Hepatocyte (in vitro differentiated cells): ENCODE data around the gene ADCK2. TPM values are rescaled to one million over a fixed set of nuclear protein-coding genes. Genes with fewer than 3 reads are reported as not detected.
"Not testable (repeated sequence)": the region's sequence is repeated elsewhere in the genome, so short reads cannot be mapped to it uniquely, and the experiment has no call there.

Experiments
- DNase-seq: peaks from one replicate; pipeline ENCODE4 v3.0.0-alpha.2; 2016; ENCODE audit warnings: low spot score
- H2AFZ ChIP-seq: fragments of 200-600 bp; sonication (generic); 2 replicates; pipeline ENCODE4 v1.6.0; 2016; ENCODE audit warnings: antibody characterized with exemption, mild to moderate bottlenecking
- H3K27ac ChIP-seq: fragments of 200-600 bp; sonication (generic); 2 replicates; pipeline ENCODE4 v1.5.1; 2016; ENCODE audit warnings: mild to moderate bottlenecking
- H3K27me3 ChIP-seq: fragments of 200-600 bp; sonication (generic); 2 replicates; pipeline ENCODE4 v1.6.1; 2016
- H3K36me3 ChIP-seq: fragments of 200-600 bp; sonication (generic); replicated peaks from 2 replicates; pipeline ENCODE4 v1.5.1; 2016; ENCODE audit warnings: low read depth; ENCODE audit not compliant: insufficient read depth
- H3K4me1 ChIP-seq: fragments of 200-600 bp; sonication (generic); 2 replicates; pipeline ENCODE4 v1.5.1; 2016; ENCODE audit warnings: mild to moderate bottlenecking, moderate library complexity; ENCODE audit not compliant: insufficient read depth
- H3K4me2 ChIP-seq: fragments of 200-600 bp; sonication (generic); 2 replicates; pipeline ENCODE4 v1.6.0; 2016
- H3K4me3 ChIP-seq: fragments of 200-600 bp; sonication (generic); 2 replicates; pipeline ENCODE4 v1.5.1; 2016; ENCODE audit warnings: mild to moderate bottlenecking
- H3K79me2 ChIP-seq: fragments of 200-600 bp; sonication (generic); 2 replicates; pipeline ENCODE4 v1.6.0; 2017; ENCODE audit warnings: mild to moderate bottlenecking
- H3K9me2 ChIP-seq: fragments of 200-600 bp; sonication (generic); replicated peaks from 2 replicates; pipeline ENCODE4 v1.6.0; 2017; ENCODE audit warnings: mild to moderate bottlenecking; ENCODE audit not compliant: insufficient read depth
- H3K9me3 ChIP-seq: fragments of 200-600 bp; sonication (generic); 2 replicates; pipeline ENCODE4 v1.5.1; 2016; ENCODE audit warnings: low read depth, mild to moderate bottlenecking
- H4K20me1 ChIP-seq: fragments of 200-600 bp; sonication (generic); 2 replicates; pipeline ENCODE4 v1.6.0; 2016; ENCODE audit warnings: mild to moderate bottlenecking; ENCODE audit not compliant: insufficient read depth, poor library complexity, severe bottlenecking
- EZH2 ChIP-seq: fragments of 200-600 bp; sonication (generic); IDR thresholded peaks from 2 replicates; pipeline ENCODE4 v1.6.1; 2016; ENCODE audit warnings: antibody characterized with exemption, mild to moderate bottlenecking, borderline replicate concordance
- EZH2phosphoT487 ChIP-seq: fragments of 200-600 bp; sonication (generic); IDR thresholded peaks from one replicate; pipeline ENCODE4 v1.6.1; 2018; ENCODE audit warnings: antibody characterized with exemption, mild to moderate bottlenecking, low read depth, moderate library complexity; ENCODE audit not compliant: unreplicated experiment, severe bottlenecking
- WGBS: methylation state at CpG from one replicate; pipeline ENCODE4 v1.1.6; 2016; ENCODE audit warnings: low lambda C conversion rate; ENCODE audit errors: missing lambda C conversion rate; 5-methylcytosine and 5-hydroxymethylcytosine counted together
- polyA plus RNA-seq: library from polyadenylated mRNA; unstranded; fragments of >200 nt; fragmentation: Nextera tagmentation; extraction: Ambion mirVana; gene quantifications from 2 replicates; pipeline ENCODE4 v1.2.1, GENCODE V29; 2016
- total RNA-seq: library from RNA; depleted of rRNA; stranded (reverse); fragments of >200 nt; gene quantifications from 2 replicates; pipeline ENCODE4 v1.2.3, GENCODE V29; 2014
- TF ChIP-seq, protein P1 (sequence below): fragments of 200-600 bp; sonication (generic); IDR thresholded peaks from 2 replicates; pipeline ENCODE4 v1.5.1; 2016; ENCODE audit warnings: antibody characterized with exemption, mild to moderate bottlenecking; ENCODE audit not compliant: poor library complexity

The ADCK2 gene, protein sequence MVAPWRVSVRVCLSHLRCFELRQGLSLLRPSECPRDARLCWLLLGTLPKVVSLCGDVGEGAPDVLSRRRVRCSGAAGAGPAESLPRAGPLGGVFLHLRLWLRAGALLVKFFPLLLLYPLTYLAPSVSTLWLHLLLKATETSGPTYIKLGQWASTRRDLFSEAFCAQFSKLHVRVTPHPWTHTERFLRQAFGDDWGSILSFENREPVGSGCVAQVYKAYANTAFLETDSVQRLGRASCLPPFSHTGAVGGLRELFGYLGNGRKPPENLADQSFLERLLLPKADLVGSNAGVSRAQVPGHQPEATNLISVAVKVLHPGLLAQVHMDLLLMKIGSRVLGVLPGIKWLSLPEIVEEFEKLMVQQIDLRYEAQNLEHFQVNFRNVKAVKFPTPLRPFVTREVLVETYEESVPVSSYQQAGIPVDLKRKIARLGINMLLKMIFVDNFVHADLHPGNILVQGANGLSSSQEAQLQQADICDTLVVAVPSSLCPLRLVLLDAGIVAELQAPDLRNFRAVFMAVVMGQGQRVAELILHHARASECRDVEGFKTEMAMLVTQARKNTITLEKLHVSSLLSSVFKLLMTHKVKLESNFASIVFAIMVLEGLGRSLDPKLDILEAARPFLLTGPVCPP
- total RNA-seq (22.4 and 22.8 TPM in 2 replicates), polyA plus RNA-seq (24.2 and 25.3 TPM in 2 replicates)

DNA sequence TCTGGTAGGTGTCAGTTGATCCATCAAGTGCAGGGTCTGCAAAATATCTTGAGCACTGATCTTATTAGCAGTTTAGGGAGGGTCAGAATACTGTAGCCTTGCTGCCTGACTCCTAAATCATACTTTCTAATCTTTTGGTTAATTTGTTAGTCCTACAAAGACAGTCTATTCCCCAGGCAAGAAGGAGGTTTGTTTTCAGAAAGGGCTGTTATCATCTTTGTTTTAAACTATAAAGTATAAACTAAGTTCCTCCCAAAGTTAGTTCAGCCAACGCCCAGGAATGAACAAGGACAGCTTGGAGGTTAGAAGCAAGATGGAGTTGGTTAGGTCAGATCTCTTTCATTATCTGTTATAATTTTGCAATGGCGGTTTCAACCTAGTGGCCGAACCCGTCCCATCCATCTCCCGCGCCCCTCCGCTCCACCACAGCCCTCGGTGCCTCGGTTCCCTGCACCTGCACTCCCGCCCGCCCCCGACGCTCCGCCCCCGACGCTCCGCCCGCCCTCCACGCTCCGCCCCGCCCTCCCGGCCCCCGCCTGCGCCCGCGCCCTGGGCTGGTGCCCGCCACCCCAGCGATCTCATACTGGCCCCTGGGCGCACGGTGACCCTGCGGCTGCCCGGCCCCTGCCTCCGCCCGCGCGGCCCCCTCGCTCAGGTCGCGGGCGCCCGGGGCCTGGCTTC is at the start of gene ADCK2:
ADCK2 (plus strand) TSS at position 564 of the 681 bp plus-strand sequence. CDS start 386 bp downstream, outside the sequence.
- peak within 1 kb of the TSS; percentile 99 for H3K4me2 ChIP-seq
- no peaks in the 10 kb centered on the region for H3K9me2 ChIP-seq
- H3K79me2 ChIP-seq = no peaks in the 10 kb centered on the region
- H2AFZ ChIP-seq = peak within 1 kb of the TSS; percentile 94
- peaks cover 14% of the 10 kb centered on the region for H3K4me1 ChIP-seq
- DNase-seq = peak; percentile 77
- WGBS = 3% methylated on average over 23 of the region's 41 CpGs
- no peaks in the 10 kb centered on the region for H3K27me3 ChIP-seq
- H3K36me3 ChIP-seq = no peaks in the 10 kb centered on the region
- no peaks in the 10 kb centered on the region for H3K9me3 ChIP-seq
- peak within 1 kb of the TSS; percentile 91 for H3K4me3 ChIP-seq
- TF ChIP-seq EZH2phosphoT487 (no peak), EZH2 (no peak)
- TF ChIP-seq, protein P1, sequence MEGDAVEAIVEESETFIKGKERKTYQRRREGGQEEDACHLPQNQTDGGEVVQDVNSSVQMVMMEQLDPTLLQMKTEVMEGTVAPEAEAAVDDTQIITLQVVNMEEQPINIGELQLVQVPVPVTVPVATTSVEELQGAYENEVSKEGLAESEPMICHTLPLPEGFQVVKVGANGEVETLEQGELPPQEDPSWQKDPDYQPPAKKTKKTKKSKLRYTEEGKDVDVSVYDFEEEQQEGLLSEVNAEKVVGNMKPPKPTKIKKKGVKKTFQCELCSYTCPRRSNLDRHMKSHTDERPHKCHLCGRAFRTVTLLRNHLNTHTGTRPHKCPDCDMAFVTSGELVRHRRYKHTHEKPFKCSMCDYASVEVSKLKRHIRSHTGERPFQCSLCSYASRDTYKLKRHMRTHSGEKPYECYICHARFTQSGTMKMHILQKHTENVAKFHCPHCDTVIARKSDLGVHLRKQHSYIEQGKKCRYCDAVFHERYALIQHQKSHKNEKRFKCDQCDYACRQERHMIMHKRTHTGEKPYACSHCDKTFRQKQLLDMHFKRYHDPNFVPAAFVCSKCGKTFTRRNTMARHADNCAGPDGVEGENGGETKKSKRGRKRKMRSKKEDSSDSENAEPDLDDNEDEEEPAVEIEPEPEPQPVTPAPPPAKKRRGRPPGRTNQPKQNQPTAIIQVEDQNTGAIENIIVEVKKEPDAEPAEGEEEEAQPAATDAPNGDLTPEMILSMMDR = no peak
- peak within 1 kb of the TSS; percentile 80 for H3K27ac ChIP-seq
- H4K20me1 ChIP-seq = no peaks in the 10 kb centered on the region

DNA sequence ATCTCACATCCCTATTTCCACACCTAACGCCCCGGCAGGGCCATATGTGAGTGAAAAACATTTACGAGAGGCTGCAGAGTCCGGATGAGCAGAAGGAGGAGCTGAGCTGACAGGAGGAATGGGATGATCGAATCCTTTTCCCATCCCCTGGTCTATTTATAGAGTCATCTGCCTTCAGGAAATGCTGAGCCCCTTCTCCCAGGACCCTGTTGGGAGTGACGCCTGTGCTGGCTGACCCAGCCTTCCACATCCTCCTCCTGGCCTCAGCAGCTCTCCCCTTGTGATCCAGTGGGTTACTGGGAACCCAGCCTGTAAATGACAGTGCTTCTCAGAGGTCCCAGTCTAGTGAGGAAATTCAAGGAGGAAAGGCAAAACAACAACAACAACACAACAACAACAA is 48.8 kb upstream of the ADCK2 start:
- Histone ChIP-seq H3K79me2 (peaks cover 4% of the 10 kb centered on the region), H3K4me3 (no peak overlapping the region), H3K9me3 (no peaks in the 10 kb centered on the region), H4K20me1 (no peaks in the 10 kb centered on the region), H3K27ac (peak overlapping the region; percentile 87), H3K9me2 (no peaks in the 10 kb centered on the region), H3K36me3 (no peaks in the 10 kb centered on the region), H3K27me3 (no peaks in the 10 kb centered on the region), H3K4me1 (peaks cover 19% of the 10 kb centered on the region), H3K4me2 (no peak overlapping the region), H2AFZ (no peak overlapping the region)
- WGBS = 66% methylated on average over 6 of the region's 6 CpGs
- no peak for TF ChIP-seq EZH2
- TF ChIP-seq, protein P1 = no peak
- TF ChIP-seq EZH2phosphoT487 = no peak
- DNase-seq = no peak

DNA sequence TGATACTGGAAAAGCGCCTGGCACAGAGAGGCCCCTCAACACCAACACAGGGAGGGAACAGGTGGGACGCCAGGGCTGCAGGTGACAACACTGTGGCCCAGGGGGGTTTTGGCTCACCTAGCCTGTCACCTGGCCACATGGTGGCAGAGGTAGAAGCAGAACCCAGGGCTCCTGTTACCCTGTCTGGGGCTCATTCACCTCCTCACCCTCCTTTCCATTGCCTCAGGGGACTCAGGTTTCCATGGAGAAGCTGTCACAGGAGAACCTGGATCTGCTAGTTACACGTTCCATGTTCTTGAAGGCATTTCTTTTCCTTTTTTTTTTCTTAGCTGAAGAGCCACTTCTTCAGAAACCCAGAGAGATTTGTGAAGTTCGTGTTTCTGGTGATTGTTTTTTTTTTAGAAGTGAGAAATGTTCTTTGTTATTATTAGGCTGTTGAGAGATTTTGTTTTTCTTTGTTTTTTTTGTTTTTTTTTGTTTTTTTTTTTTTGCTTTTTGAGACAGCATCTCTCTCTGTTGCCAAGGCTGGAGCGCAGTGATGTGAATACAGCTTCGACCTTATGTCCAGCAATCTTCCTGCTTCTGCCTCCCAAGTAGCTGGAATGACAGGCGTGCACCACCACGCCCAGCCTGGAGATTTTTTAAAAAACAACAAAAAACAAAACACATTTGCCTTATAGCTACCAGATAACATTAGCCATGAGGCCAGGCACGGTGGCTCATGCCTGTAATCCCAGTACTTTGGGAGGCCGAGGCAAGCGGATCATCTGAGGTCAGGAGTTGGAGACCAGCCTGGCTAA is 48.2 kb upstream of the ADCK2 start:
- DNase-seq = peak; percentile 45
- Histone ChIP-seq H3K4me1 (peaks cover 19% of the 10 kb centered on the region), H3K27me3 (no peaks in the 10 kb centered on the region), H3K27ac (peak overlapping the region; percentile 87), H3K9me2 (no peaks in the 10 kb centered on the region), H3K36me3 (no peaks in the 10 kb centered on the region), H3K9me3 (no peaks in the 10 kb centered on the region), H3K4me3 (no peak overlapping the region), H3K79me2 (peaks cover 3% of the 10 kb centered on the region), H3K4me2 (no peak overlapping the region), H4K20me1 (no peaks in the 10 kb centered on the region), H2AFZ (no peak overlapping the region)
- TF ChIP-seq EZH2 (no peak), EZH2phosphoT487 (no peak)
- TF ChIP-seq, protein P1 = no peak
- WGBS = 75% methylated on average over 11 of the region's 11 CpGs

DNA sequence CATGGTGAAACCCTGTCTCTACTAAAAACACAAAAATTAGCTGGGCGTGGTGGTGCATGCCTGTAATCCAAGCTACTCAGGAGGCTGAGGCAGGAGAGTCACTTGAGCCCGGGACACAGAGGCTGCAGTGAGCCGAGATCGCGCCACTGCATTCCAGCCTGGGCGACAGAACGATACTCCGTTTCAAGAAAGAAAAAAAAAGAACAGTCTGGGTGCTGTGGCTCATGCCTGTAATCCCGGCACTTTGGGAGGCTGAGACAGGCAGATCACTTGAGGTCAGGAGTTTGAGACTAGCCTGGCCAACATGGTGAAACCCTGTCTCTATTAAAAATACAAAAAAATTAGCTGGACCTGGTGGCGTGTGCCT is 47.6 kb upstream of the ADCK2 start:
- WGBS = 95% methylated on average over 10 of the region's 10 CpGs
- not testable (repeated sequence) for H3K9me2 ChIP-seq

More for the DNA sequence above, 47.6 kb upstream of the ADCK2 start:
- Histone ChIP-seq H3K27ac (peak overlapping the region; percentile 87), H3K4me1 (peaks cover 19% of the 10 kb centered on the region)
- not testable (repeated sequence) for H3K36me3 ChIP-seq, H3K9me3 ChIP-seq, DNase-seq, H3K79me2 ChIP-seq, H3K27me3 ChIP-seq, H4K20me1 ChIP-seq, H3K4me3 ChIP-seq, H3K4me2 ChIP-seq, H2AFZ ChIP-seq
